ENCODE measurements around the gene ZBTB7C. TPM values are rescaled to one million over a fixed set of nuclear protein-coding genes. Genes with fewer than 3 reads are reported as not detected.

Gene ZBTB7C
- polyA plus RNA-seq (2011; rRNA removed) (0.08 and 0.12 TPM in 2 replicates), polyA plus RNA-seq (2017; fragmentation: RNase III; extraction: RNeasy Plus Mini Kit Qiagen cat#74134 plus additional on column Dnase treatment) (0.04 to 0.24 TPM (median 0.10 TPM) in 3 replicates), polyA minus RNA-seq (2011; rRNA and poly(A)+ RNA removed) (0.05 and 0.08 TPM in 2 replicates)
- polyA plus RNA-seq (2012; cell fraction: cytosol; rRNA removed): 0.13 TPM in 1 of 2 replicates, not detected in the other
- 0.02 and 0.04 TPM in 2 replicates for polyA plus RNA-seq (2012; cell fraction: nucleus; rRNA removed)

GRCh38 chr18:48408727-48409590 is at the start of gene ZBTB7C:
Gene ZBTB7C, minus strand, starts transcription at chr18:48409383.
- H3K4me1 ChIP-seq: peaks cover 12% of the 10 kb centered on the region
- no peaks in the 10 kb centered on the region for H3K9me3 ChIP-seq
- FAIRE-seq (no peak), DNase-seq (ENCODE audit: low read depth in 1 of 2, low spot score in 1 of 2) (no peak), ATAC-seq (peak; percentile 6 to 57; a peak in 4 of 6 replicates)
- TF ChIP-seq FOXS1 (CRISPR knock-in tag; IDR thresholded peaks at IDR 0.05): no peak
- no peak for TF ChIP-seq TFCP2L1 (CRISPR knock-in tag; IDR thresholded peaks at IDR 0.05)
- TF ChIP-seq E2F6 (IDR thresholded peaks at IDR 0.05; ENCODE audit: borderline replicate concordance, low read depth): no peak
- no peak for TF ChIP-seq EP300 (IDR thresholded peaks at IDR 0.05)
- no peak for TF ChIP-seq JUNB (IDR thresholded peaks at IDR 0.05)
- TF ChIP-seq SMC3 (IDR thresholded peaks at IDR 0.05): no peak
- TF ChIP-seq HDAC2 (IDR thresholded peaks at IDR 0.05): no peak
- TF ChIP-seq HES2 (IDR thresholded peaks at IDR 0.05): no peak
- no peak for TF ChIP-seq CHD2 (IDR thresholded peaks at IDR 0.05; ENCODE audit: low read length, partially characterized antibody)
- no peak for TF ChIP-seq BHLHE40 (IDR thresholded peaks at IDR 0.05; ENCODE audit: low read depth, low read length)
- TF ChIP-seq HOXB13 (CRISPR knock-in tag; IDR thresholded peaks at IDR 0.05; ENCODE audit: low read depth): no peak
- TF ChIP-seq KDM1A (IDR thresholded peaks at IDR 0.05; ENCODE audit: low read depth): no peak
- H3K27ac ChIP-seq: peak within 1 kb of the TSS in 1 of 2 experiments; percentile 60; a peak in 4 of 6 replicates
- peak within 1 kb of the TSS; percentile 91 for H3K4me2 ChIP-seq
- ChIA-PET POLR2A (no interaction called here), CTCF (no interaction called here)
- H3K4me3 ChIP-seq: peak within 1 kb of the TSS; percentile 78
- WGBS (ENCODE audit: missing lambda C conversion rate): 0% methylated on average over 6 of the region's 136 CpGs

GRCh38 chr18:48456838-48457237 is 47.7 kb upstream of the ZBTB7C start:
- H3K4me2 ChIP-seq: no peak overlapping the region
- H3K9me3 ChIP-seq: no peaks in the 10 kb centered on the region
- ATAC-seq: no peak
- no peak overlapping the region for H3K27ac ChIP-seq
- TF ChIP-seq RFX5 (IDR thresholded peaks at IDR 0.05): no peak
- DNase-seq (ENCODE audit: low read depth in 1 of 2, low spot score in 1 of 2): no peak
- H3K4me3 ChIP-seq: no peak overlapping the region
- ChIA-PET CTCF (interaction anchor here (1.0 to 14.1 kb wide), 4 partner anchors 10 to 433 kb away, joined by 3 to 119 read pairs (median 8); no protein-coding TSS in a partner anchor), POLR2A (no interaction called here)
- 92% methylated on average over 8 of the region's 9 CpGs for whole genome bisulfite sequencing (ENCODE audit: missing lambda C conversion rate)
- FAIRE-seq: no peak
- peaks cover 12% of the 10 kb centered on the region for H3K4me1 ChIP-seq

- Histone ChIP-seq H3K4me3 (no peak overlapping the region), H3K4me2 (no peak overlapping the region), H3K4me1 (peaks cover 3% of the 10 kb centered on the region; the same call in 1 of the 3 replicates), H3K9me3 (no peaks in the 10 kb centered on the region), H3K27ac (no peak overlapping the region)
- 54% methylated on average over 5 of the region's 13 CpGs for WGBS (ENCODE audit: missing lambda C conversion rate)
- ATAC-seq: no peak
- CTCF ChIA-PET: interaction anchor here (1.5 to 14.1 kb wide), 3 partner anchors 9 to 226 kb away, joined by 5 to 119 read pairs (median 7); no protein-coding TSS in a partner anchor
- FAIRE-seq: no peak
- POLR2A ChIA-PET: no interaction called here
- no peak for DNase-seq (ENCODE audit: low read depth in 1 of 2, low spot score in 1 of 2)
- TF ChIP-seq HES2 (IDR thresholded peaks at IDR 0.05): no peak
- TF ChIP-seq ZC3H11A (IDR thresholded peaks at IDR 0.05): no peak
- no peak for TF ChIP-seq SREBF2 (IDR thresholded peaks at IDR 0.05)
- no peak for TF ChIP-seq HOXB13 (CRISPR knock-in tag; IDR thresholded peaks at IDR 0.05; ENCODE audit: low read depth)
- TF ChIP-seq ATOH8 (CRISPR knock-in tag; IDR thresholded peaks at IDR 0.05; ENCODE audit: low read depth): no peak
- TF ChIP-seq PHF8 (IDR thresholded peaks at IDR 0.05; ENCODE audit: borderline replicate concordance, low read depth): no peak
- no peak for TF ChIP-seq PBX3 (IDR thresholded peaks at IDR 0.05)
- TF ChIP-seq KDM1A (IDR thresholded peaks at IDR 0.05; ENCODE audit: low read depth): no peak
- TF ChIP-seq CEBPB (IDR thresholded peaks at IDR 0.05): no peak
- TF ChIP-seq JUNB (IDR thresholded peaks at IDR 0.05): no peak
- no peak for TF ChIP-seq CTCF (IDR thresholded peaks at IDR 0.05)
- no peak for TF ChIP-seq KDM5A (IDR thresholded peaks at IDR 0.05)
- no peak for TF ChIP-seq FOXS1 (CRISPR knock-in tag; IDR thresholded peaks at IDR 0.05)
- TF ChIP-seq RNF2 (IDR thresholded peaks at IDR 0.05; ENCODE audit: borderline replicate concordance, low read depth): no peak
- no peak for TF ChIP-seq NPAS2 (CRISPR knock-in tag; IDR thresholded peaks at IDR 0.05; ENCODE audit: borderline replicate concordance)
- no peak for TF ChIP-seq FOSB (CRISPR knock-in tag; IDR thresholded peaks at IDR 0.05)
- TF ChIP-seq CHD2 (IDR thresholded peaks at IDR 0.05; ENCODE audit: low read length, partially characterized antibody): no peak
Observed at GRCh38 chr18:48455555-48456478, 46.6 kb upstream of the ZBTB7C start.

All from A549 (cell line).